Esophagus muscularis mucosa (tissue), 4 donors: ENCODE data around the gene NKAIN4. TPM values are rescaled to one million over a fixed set of nuclear protein-coding genes. Genes with fewer than 3 reads are reported as not detected.

Experiments
- DNase-seq: peaks from one replicate; pipeline ENCODE4 v3.0.0-alpha.2; 2017; ENCODE audit errors: extremely low spot score
- H3K27ac ChIP-seq, 4 donors: fragments of 200-600 bp; sonication (generic); replicated peaks in 1 of 4; 1 replicate in 3 of 4; 2 replicates in 1 of 4; pipeline ENCODE4 v1.5.1; 2016 to 2019; ENCODE audit warnings: mild to moderate bottlenecking in 1 of 4
- H3K27me3 ChIP-seq, 4 donors: fragments of 200-600 bp; sonication (generic); one replicate each; pipeline versions ENCODE4 v1.5.1 to v1.6.0; 2016 to 2019
- H3K36me3 ChIP-seq, 4 donors: fragments of 200-600 bp; sonication (generic); one replicate each; pipeline ENCODE4 v1.5.1; 2016 to 2019
- H3K4me1 ChIP-seq, 4 donors: fragments of 200-600 bp; sonication (generic); one replicate each; pipeline ENCODE4 v1.5.1; 2016 to 2019
- H3K4me3 ChIP-seq, 4 donors: fragments of 200-600 bp; sonication (generic); 1 replicate in 2 of 4; 2 replicates in 2 of 4; pipeline ENCODE4 v1.5.1; 2016 to 2019; ENCODE audit warnings: mild to moderate bottlenecking in 4 of 4, moderate library complexity in 1 of 4
- H3K9me3 ChIP-seq, 4 donors: fragments of 200-600 bp; sonication (generic); 1 replicate in 3 of 4; 2 replicates in 1 of 4; pipeline ENCODE4 v1.5.1; 2016 to 2019
- EP300 ChIP-seq: sonication (generic); formaldehyde crosslinking; IDR thresholded peaks from one replicate; pipeline ENCODE4 v1.6.1; 2017; ENCODE audit warnings: antibody characterized with exemption
- POLR2A ChIP-seq: fragments of 450-650 bp; IDR thresholded peaks from one replicate; pipeline ENCODE4 v1.6.1; 2017; ENCODE audit warnings: antibody characterized with exemption, moderate library complexity, mild to moderate bottlenecking, low read depth
- POLR2AphosphoS5 ChIP-seq, 2 donors: sonication (generic); formaldehyde crosslinking; IDR thresholded peaks; one replicate each; pipeline ENCODE4 v1.6.1; 2017; ENCODE audit warnings: antibody characterized with exemption in 2 of 2
- WGBS: methylation state at CpG from one replicate; pipeline ENCODE4 v1.1.5; 2018; 5-methylcytosine and 5-hydroxymethylcytosine counted together
- intact Hi-C: fragments of 100-400 bp; cut with DNase I; formaldehyde crosslinking; loops from one replicate; pipeline ENCODE4 v1.15.1; 2023
- total RNA-seq, 4 donors: library from RNA; depleted of rRNA; stranded (reverse); fragments of >200 nt; gene quantifications; one replicate each; pipeline versions ENCODE4 v1.1.0 to v1.2.1, GENCODE V29; 2016
- TF ChIP-seq, protein P1 (sequence below), 3 experiments: fragments of 200-600 bp in 2 of 3; fragments of 450-650 bp in 1 of 3; sonication (generic) in 2 of 3; IDR thresholded peaks; one replicate each; pipeline ENCODE4 v1.5.1; 2017 to 2019; ENCODE audit warnings: antibody characterized with exemption in 3 of 3, mild to moderate bottlenecking in 2 of 3, moderate library complexity in 1 of 3

The NKAIN4 gene
- total RNA-seq, 4 donors from 2014 or later = 0.17 to 0.45 TPM; not detected in 2

GRCh38 chr20:63264519-63264918 lies 10.3 kb upstream of the NKAIN4 start:
- H3K27ac ChIP-seq = no peak overlapping the region
- H3K27me3 ChIP-seq = peaks cover 0 to 84% (median 0%) of the 10 kb centered on the region in 4 donors
- TF ChIP-seq, protein P1, sequence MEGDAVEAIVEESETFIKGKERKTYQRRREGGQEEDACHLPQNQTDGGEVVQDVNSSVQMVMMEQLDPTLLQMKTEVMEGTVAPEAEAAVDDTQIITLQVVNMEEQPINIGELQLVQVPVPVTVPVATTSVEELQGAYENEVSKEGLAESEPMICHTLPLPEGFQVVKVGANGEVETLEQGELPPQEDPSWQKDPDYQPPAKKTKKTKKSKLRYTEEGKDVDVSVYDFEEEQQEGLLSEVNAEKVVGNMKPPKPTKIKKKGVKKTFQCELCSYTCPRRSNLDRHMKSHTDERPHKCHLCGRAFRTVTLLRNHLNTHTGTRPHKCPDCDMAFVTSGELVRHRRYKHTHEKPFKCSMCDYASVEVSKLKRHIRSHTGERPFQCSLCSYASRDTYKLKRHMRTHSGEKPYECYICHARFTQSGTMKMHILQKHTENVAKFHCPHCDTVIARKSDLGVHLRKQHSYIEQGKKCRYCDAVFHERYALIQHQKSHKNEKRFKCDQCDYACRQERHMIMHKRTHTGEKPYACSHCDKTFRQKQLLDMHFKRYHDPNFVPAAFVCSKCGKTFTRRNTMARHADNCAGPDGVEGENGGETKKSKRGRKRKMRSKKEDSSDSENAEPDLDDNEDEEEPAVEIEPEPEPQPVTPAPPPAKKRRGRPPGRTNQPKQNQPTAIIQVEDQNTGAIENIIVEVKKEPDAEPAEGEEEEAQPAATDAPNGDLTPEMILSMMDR (IDR thresholded peaks at IDR 0.05) = no peak
- no peaks in the 10 kb centered on the region for H3K36me3 ChIP-seq
- no peaks in the 10 kb centered on the region for H3K9me3 ChIP-seq
- no peak for DNase-seq
- H3K4me3 ChIP-seq = no peak overlapping the region
- intact Hi-C loops = no loop called here
- WGBS = 55% methylated on average over 14 of the region's 14 CpGs
- H3K4me1 ChIP-seq = no peaks in the 10 kb centered on the region

DNA sequence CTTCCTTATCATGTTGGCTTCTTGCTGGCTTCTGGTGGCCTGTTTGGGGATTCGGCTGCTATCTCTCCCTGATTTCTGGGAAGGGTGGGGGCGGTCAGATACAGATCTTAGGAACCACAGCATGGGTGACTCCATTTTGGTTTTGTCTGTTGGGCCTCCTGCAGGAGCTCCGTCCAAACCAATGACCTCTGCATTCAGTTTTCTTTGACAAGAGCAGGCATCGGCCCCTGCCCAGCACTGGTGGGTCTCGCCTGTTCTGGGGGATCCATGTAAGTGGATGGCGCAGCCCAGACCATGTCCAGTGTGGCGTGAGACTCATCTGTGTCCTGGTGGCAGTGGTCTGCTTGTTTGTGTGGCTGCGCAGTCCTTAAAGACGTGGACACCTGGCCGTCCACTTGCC lies 9.7 kb upstream of the NKAIN4 start:
- DNase-seq = no peak
- TF ChIP-seq, protein P1 (IDR thresholded peaks at IDR 0.05) = no peak
- no peak for TF ChIP-seq POLR2A
- TF ChIP-seq EP300 = no peak
- TF ChIP-seq POLR2AphosphoS5 (IDR thresholded peaks at IDR 0.05) = no peak
- Histone ChIP-seq H3K36me3 (no peaks in the 10 kb centered on the region), H3K4me3 (no peak overlapping the region), H3K27ac (no peak overlapping the region), H3K27me3 (peaks cover 0 to 89% (median 0%) of the 10 kb centered on the region in 4 donors), H3K9me3 (no peaks in the 10 kb centered on the region), H3K4me1 (no peaks in the 10 kb centered on the region)
- intact Hi-C loops = no loop called here
- WGBS = 80% methylated on average over 5 of the region's 10 CpGs

DNA sequence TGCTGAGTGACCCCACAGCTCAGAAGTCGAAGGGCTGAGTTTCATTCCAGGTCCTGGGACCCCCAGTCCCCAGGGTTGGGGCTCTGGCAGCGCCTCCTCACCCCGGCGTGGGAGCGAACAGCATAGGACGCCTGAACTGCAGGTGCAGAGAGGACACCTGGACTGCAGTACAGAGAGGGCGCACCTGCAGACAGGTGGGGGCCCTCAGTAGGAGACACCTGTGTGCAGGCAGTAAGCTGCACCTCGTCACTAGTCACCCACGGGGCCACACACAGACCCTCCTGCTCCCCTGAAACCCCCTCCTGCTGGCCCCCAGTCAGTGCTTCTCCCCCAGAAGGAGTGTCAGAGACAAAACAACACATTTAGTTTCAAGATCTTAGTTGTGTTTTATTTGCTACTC lies 8.6 kb upstream of the NKAIN4 start:
- no peaks in the 10 kb centered on the region for H3K4me1 ChIP-seq
- H3K27ac ChIP-seq = no peak overlapping the region
- WGBS = 87% methylated on average over 9 of the region's 9 CpGs
- no peak overlapping the region for H3K4me3 ChIP-seq
- TF ChIP-seq, protein P1 (IDR thresholded peaks at IDR 0.05) = no peak
- TF ChIP-seq POLR2AphosphoS5 (IDR thresholded peaks at IDR 0.05) (no peak), POLR2A (no peak), EP300 (no peak)
- no peaks in the 10 kb centered on the region for H3K36me3 ChIP-seq
- intact Hi-C loops = no loop called here
- H3K27me3 ChIP-seq = peaks cover 0 to 92% (median 0%) of the 10 kb centered on the region in 4 donors
- no peak for DNase-seq
- H3K9me3 ChIP-seq = no peaks in the 10 kb centered on the region

DNA sequence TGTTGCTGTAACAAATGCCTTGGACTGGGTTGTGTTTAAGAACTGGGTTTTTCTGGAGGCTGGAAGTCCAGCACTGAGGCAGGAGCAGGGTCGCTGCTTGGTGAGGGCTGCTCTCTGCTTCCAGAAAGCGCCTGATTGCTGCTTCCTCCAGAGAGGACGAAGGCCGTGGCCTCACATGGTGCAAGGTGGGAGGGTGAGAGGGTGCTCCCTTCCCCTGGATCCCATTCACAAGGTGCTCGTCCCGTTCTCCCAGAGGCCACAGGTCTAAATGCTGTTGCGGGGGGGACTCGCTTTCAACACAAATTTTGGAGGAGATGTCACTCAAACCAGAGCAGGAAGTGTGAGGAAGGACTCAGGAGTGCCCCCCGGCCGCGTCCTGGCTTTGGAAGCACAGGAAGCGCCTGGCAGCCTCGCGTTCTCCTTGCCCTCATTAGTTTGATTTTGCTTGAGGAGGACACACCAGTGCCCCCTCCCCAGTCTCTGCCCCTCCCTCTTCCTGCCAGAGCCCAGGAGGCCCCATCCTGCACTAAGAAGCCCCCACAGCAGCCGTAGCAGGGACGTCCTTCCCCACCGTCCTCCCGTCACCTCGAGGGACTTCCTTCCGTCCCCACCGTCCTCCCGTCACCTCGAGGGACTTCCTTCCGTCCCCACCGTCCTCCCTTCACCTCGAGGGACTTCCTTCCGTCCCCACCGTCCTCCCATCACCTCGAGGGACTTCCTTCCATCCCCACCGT lies 7.7 kb upstream of the NKAIN4 start:
- 54% methylated on average over 30 of the region's 30 CpGs for WGBS
- peaks cover 0 to 86% (median 0%) of the 10 kb centered on the region in 4 donors for H3K27me3 ChIP-seq
- TF ChIP-seq EP300 = no peak
- TF ChIP-seq, protein P1 (IDR thresholded peaks at IDR 0.05) = no peak
- TF ChIP-seq POLR2A = no peak
- no peak for TF ChIP-seq POLR2AphosphoS5 (IDR thresholded peaks at IDR 0.05)

More for the DNA sequence above, 7.7 kb upstream of the NKAIN4 start:
- Histone ChIP-seq H3K27ac (no peak overlapping the region), H3K9me3 (no peaks in the 10 kb centered on the region), H3K4me3 (no peak overlapping the region), H3K36me3 (no peaks in the 10 kb centered on the region), H3K4me1 (no peaks in the 10 kb centered on the region)
- intact Hi-C loops = no loop called here
- DNase-seq = no peak
